ENCODE data around the gene CRAT. TPM values are rescaled to one million over a fixed set of nuclear protein-coding genes. Genes with fewer than 3 reads are reported as not detected.
A peak's percentile ranks its signal among the peaks of the same experiment; 100 is the strongest.

CRAT gene
- polyA plus RNA-seq, 1 experiment, result 24.3 TPM

DNA sequence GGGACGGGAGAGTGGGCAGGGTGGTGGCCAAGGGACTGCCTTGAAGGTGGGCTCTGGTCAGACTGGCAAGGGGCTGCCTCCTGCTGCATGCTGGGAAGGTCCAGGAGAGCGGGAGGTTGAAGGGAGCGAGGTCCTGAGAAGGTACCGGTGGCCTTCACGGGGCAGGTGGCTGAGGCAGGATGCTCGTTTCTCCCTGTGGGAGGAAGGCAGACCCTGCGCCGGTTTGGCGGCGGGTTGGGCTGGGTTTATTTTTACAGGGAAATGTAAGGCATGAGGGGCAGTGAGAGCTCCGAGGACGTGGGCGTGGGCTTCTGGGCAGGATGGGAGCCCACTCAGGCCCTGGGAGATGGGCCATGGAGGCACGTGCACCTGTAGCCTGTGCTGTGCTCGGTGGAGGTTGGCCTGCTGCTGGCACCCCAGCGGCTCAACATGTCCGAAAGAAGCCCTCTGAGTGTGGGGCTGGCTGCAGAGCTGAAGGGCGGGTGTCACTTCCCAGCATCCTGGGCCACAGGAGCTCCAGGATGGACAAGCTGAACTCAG is 40.1 kb upstream of the CRAT start:
- Histone ChIP-seq H3K27me3 (ENCODE audit: control insufficient read depth, insufficient read depth, low read length) (no peaks in the 10 kb centered on the region), H3K4me3 (ENCODE audit: low read depth, low read length) (no peak overlapping the region), H3K9me3 (ENCODE audit: control insufficient read depth, insufficient read depth, low read length) (no peaks in the 10 kb centered on the region; the same call in 1 of the 2 replicates), H3K27ac (ENCODE audit: low read depth, low read length) (no peak overlapping the region)
- TF ChIP-seq CTCF (IDR thresholded peaks at IDR 0.05; ENCODE audit: low read depth, low read length), result no peak
- ChIA-PET POLR2A (no interaction called here), CTCF (interaction anchor here (1.3 kb wide), 1 partner anchor 19 kb away, joined by 4 read pairs; no protein-coding TSS in a partner anchor)
- no peak for DNase-seq (ENCODE audit: low read depth, low spot score)

DNA sequence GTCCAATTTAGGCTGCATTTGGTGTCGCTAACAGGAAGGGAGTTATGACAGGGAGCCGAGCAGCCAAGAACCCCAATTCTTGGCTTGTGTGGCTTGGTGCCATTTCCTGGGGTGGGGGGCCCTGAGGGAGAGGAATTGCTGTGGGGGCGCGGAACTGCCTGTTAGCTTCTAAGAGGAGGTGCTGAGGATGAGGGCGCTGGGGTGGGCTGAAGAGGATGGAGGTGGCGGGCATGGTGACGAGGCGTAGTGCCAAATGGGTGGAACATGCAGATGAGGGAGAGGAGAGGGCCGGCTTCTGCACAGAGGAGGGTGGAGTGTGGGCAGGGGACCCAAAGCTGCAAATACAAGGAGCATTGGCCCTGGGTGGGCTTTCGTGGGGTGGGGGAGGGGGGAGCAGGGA is 39.5 kb upstream of the CRAT start:
- ChIA-PET CTCF (no interaction called here), POLR2A (interaction anchor here (0.6 kb wide), 1 partner anchor 28 kb away, joined by 3 read pairs; the partner anchor contains the start of gene IER5L)
- Histone ChIP-seq H3K9me3 (ENCODE audit: control insufficient read depth, insufficient read depth, low read length) (no peaks in the 10 kb centered on the region; the same call in 1 of the 2 replicates), H3K27ac (ENCODE audit: low read depth, low read length) (no peak overlapping the region), H3K4me3 (ENCODE audit: low read depth, low read length) (no peak overlapping the region), H3K27me3 (ENCODE audit: control insufficient read depth, insufficient read depth, low read length) (no peaks in the 10 kb centered on the region)
- TF ChIP-seq CTCF (IDR thresholded peaks at IDR 0.05; ENCODE audit: low read depth, low read length), result no peak
- DNase-seq (ENCODE audit: low read depth, low spot score), result no peak

GRCh38 chr9:129149442-129149841 is 38.8 kb upstream of the CRAT start:
- ChIA-PET POLR2A (interaction anchor here (0.6 to 0.7 kb wide), 2 partner anchors 18 to 29 kb away, joined by 3 to 9 read pairs; partner anchors contain the start of gene IER5L), CTCF (no interaction called here)
- H3K9me3 ChIP-seq (ENCODE audit: control insufficient read depth, insufficient read depth, low read length), result no peaks in the 10 kb centered on the region; the same call in 1 of the 2 replicates
- H3K27me3 ChIP-seq (ENCODE audit: control insufficient read depth, insufficient read depth, low read length), result no peaks in the 10 kb centered on the region
- DNase-seq (ENCODE audit: low read depth, low spot score), result no peak
- no peak overlapping the region for H3K4me3 ChIP-seq (ENCODE audit: low read depth, low read length)
- H3K27ac ChIP-seq (ENCODE audit: low read depth, low read length), result peak overlapping the region; percentile 11
- TF ChIP-seq CTCF (IDR thresholded peaks at IDR 0.05; ENCODE audit: low read depth, low read length), result no peak

- POLR2A ChIA-PET, result interaction anchor here (0.7 kb wide), 1 partner anchor 18 kb away, joined by 9 read pairs; no protein-coding TSS in a partner anchor
- Histone ChIP-seq H3K9me3 (ENCODE audit: control insufficient read depth, insufficient read depth, low read length) (no peaks in the 10 kb centered on the region; the same call in 1 of the 2 replicates), H3K27me3 (ENCODE audit: control insufficient read depth, insufficient read depth, low read length) (no peaks in the 10 kb centered on the region), H3K27ac (ENCODE audit: low read depth, low read length) (peak overlapping the region; percentile 11), H3K4me3 (ENCODE audit: low read depth, low read length) (no peak overlapping the region)
- DNase-seq (ENCODE audit: low read depth, low spot score), result no peak
- CTCF ChIA-PET, result interaction anchor here (0.6 kb wide), 1 partner anchor 10 kb away, joined by 3 read pairs; no protein-coding TSS in a partner anchor
- no peak for TF ChIP-seq CTCF (IDR thresholded peaks at IDR 0.05; ENCODE audit: low read depth, low read length)
Measured at GRCh38 chr9:129148463-129149204, 38.0 kb upstream of the CRAT start.

Data from AG04450 (cell line).